Upper lobe of left lung (tissue), 4 donors: Measurements from ENCODE around the gene DEGS1.

Experiments used
- CTCF ChIP-seq, 6 experiments: fragments of 450-650 bp in 4 of 6; fragments of 200-600 bp in 2 of 6; sonication (generic) in 2 of 6; IDR thresholded peaks; one replicate each; pipeline ENCODE4 v1.5.1; 2016 to 2019; ENCODE audit warnings: antibody characterized with exemption in 6 of 6
- EP300 ChIP-seq, 4 donors: sonication (generic); formaldehyde crosslinking; IDR thresholded peaks; one replicate each; pipeline ENCODE4 v1.5.1; 2017; ENCODE audit warnings: antibody characterized with exemption in 4 of 4, control low read depth in 2 of 4
- POLR2A ChIP-seq, 4 donors: fragments of 450-650 bp; IDR thresholded peaks; one replicate each; pipeline ENCODE4 v1.5.1; 2016 to 2017; ENCODE audit warnings: antibody characterized with exemption in 4 of 4, mild to moderate bottlenecking in 2 of 4
- POLR2AphosphoS5 ChIP-seq, 2 donors: sonication (generic); formaldehyde crosslinking; IDR thresholded peaks; one replicate each; pipeline ENCODE4 v1.5.1; 2017; ENCODE audit warnings: antibody characterized with exemption in 2 of 2

- TF ChIP-seq CTCF (IDR thresholded peaks at IDR 0.05) (no peak), POLR2A (IDR thresholded peaks at IDR 0.05) (no peak), POLR2AphosphoS5 (IDR thresholded peaks at IDR 0.05) (no peak), EP300 (IDR thresholded peaks at IDR 0.05) (no peak)
Observed at GRCh38 chr1:224205438-224205840, 22.4 kb downstream of the DEGS1 start.
